HG02852 (cell line): ENCODE results near the gene CADPS.

Source experiments
- ATAC-seq: cut with Tn5 transposase; IDR thresholded peaks from one replicate; pipeline ENCODE4 v1.9.1; 2021; ENCODE audit warnings: mild to moderate bottlenecking, moderate library complexity; ENCODE audit not compliant: unreplicated experiment

The CADPS gene

DNA sequence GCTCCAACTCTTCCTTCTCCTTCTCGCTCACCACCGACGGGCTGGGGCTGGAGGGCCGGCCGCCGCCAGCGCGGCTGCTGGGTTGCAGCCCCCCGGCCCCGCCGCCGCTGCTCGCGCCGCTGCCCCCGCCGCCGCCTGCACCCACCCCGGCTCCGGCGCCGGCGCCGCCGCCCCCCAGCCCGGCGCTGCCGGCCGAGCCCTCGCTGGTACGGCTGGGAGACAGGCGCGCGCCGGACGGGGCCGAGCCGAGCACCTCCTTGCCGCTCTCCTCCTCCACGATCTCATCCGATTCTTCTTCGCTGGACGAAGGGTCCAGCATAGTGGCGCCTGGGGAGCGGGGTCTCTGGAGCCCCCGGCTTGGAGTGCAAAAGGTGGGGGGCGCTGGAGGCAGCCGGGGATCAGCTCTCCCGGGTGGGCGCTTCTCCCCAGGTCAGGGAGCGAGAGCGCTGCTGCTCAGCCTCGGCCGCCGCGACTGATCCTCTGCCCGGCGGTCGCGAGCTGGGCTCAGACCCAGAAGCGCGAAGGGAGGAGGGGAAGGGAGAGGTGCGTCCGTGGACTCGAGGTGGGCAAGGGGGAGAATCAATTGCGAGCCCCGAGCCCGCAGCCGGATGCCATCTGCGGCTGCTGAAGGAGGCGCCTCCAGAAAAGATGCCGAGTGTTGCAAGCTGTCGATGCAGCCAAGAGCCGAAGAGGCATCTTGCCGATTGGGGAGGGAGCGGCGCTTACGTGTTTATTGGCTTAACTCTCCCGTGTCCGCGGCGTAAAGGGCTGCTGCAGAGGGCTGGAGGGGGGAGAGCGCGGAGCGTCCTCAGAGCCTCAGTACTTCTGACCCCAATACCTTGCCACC is at the start of gene CADPS:
Gene CADPS (minus strand): TSS at position 706 of the 847 bp plus-strand sequence. CDS start 387 bp downstream, at position 319.
- ATAC-seq, result no peak

GRCh38 chr3:62923066-62923465 is 47.9 kb upstream of the CADPS start:
- ATAC-seq, result no peak

- ATAC-seq, result no peak
These were observed 47.1 kb upstream of the CADPS start for GRCh38 chr3:62922326-62922725.

DNA sequence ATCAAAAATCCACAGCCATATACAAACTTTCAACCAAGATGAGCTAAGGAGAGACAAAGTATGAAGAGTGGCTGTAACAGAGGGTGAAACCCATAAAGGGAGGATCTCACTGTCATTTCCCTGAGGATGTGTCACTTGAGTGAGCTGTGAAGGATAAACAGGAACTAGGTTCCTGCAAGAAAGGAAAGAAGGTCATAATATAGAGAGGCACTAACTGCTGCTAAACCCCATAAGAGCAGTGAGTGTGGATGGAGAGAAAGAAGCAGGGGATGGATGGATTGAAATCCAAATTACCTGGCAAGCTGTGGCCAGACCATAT is 45.2 kb upstream of the CADPS start:
- no peak for ATAC-seq

DNA sequence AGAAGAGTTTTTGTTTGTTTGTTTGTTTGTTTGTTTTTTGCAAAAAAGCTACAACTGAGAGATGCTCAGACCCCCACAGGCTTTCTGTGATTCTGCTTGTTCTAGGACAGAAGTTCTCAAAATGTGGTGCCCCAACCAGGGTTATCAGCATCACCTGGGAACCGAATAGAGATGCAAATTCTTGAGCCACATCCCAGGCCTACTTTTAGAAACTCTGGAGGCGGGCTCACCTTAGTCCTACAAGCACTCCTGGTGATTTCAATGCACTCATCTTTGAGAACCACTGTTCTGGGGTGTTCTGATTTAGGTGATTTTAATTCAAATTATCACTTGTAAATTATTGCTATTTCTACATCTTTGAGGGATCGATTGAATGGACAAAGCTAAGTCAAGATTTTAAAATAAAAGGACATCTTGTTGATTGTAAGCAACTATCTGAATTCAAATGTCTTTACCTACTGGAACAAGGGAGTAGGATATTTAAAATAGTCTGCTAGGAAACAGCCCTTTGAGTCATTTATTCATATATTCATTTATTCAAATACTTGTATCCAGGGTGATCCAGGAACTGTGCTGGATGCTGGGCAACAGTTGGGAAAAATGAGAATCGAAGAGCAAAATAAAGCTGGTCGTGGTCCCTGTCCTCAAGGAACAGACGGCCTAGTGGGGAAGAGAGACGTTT is 44.7 kb upstream of the CADPS start:
- no peak for ATAC-seq

DNA sequence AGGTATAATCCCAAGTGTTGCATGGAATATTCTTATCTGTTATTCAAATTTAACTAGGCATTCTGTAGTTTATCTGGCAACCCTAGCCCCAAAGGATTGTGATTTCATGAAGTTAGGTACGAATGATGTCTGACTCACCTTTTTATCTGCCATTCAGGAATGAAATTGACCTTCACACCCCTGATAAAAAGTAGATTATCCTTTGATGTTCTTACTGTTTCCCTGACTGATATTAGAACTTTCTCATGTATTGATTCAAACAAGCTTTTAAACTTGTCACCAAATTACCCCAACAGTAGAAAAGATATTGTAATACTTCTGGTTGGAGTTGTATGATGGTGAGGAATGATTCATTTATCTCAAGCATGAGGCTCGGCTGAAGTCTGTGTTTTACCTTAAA is 43.6 kb upstream of the CADPS start:
- ATAC-seq, result no peak

DNA sequence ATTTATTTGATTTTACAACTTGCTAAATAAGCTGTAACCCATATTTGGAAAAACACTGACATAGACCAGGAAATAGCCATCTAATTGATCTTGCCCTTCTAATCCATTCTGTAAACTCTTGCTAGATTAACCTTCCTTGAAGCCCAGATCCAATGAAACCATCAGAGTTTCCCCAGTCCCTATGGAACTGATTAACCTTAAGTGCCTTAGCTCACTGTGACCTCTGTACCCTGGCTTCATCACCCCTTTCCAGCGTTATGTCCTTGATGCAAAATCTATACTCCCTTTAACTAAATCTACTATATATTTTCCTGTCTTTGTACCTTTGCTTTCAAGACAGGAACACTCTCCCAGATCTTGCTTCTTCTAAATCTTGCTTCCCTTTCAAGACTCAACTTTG is 42.9 kb upstream of the CADPS start:
- ATAC-seq, result no peak

GRCh38 chr3:62911526-62911925 is 36.3 kb upstream of the CADPS start:
- ATAC-seq, result no peak

DNA sequence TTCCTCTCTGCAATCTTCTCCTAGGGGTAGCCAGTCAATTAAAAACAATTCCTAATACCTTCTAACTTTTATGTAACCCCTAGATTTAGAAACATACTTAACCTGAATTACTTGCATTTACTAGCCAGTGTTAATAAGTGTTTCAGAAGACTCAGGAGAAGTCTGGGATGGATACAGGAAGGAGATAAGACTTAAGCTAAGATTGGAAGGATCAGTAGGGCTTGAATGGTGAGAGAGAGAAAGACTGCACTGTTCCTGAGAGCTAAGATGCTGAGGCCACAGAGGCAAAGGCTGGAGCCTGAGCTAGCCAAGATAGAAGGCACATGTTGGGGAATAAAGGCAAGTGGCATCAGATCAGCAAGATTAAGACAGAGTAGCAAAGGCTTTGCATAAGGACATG is 30.1 kb upstream of the CADPS start:
- ATAC-seq, result no peak

- no peak for ATAC-seq
These were observed 23.6 kb upstream of the CADPS start for GRCh38 chr3:62898530-62899496.

DNA sequence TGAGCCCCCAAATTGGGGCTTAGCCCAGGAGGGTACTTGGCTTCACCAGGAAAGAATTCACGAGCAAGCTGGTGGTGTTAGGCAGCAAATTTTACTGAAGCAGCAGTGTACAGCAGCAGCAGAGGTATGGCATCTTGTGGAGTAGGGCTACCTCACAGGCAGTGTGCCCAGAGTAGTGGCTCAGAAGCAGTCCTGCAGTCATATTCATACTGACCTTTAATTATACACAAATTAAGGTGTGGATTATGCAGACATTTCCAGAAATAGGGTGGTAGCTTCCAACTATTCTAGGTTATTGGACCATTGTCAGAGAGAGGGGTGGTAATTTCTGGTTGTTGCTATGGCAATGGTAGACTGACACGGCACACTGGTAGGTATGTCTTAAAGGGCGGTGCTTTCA is 20.7 kb upstream of the CADPS start:
- ATAC-seq, result no peak

- no peak for ATAC-seq
These were observed 17.7 kb upstream of the CADPS start for GRCh38 chr3:62892951-62893350.

- ATAC-seq, result no peak
These were observed 16.8 kb upstream of the CADPS start for GRCh38 chr3:62892045-62892444.

DNA sequence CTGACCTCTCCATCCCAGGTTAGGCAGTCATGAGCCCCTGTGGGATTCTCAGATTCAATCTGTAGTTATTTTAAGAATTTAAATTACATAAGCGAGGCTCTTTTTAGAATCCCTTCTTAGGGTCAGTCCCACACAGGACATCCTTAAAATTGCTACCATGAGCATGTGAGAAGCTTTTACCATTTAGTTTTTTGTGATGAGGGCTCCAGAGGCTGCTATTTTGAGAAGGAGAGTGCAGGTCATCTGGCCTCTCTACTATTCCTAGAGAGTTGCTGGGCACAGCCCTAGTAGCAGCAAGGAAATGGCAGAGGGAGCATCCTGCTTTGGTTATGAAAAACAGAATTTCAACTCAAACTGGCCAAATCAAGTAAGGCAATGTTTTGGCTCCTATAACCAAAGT is 13.6 kb upstream of the CADPS start:
- ATAC-seq, result no peak

DNA sequence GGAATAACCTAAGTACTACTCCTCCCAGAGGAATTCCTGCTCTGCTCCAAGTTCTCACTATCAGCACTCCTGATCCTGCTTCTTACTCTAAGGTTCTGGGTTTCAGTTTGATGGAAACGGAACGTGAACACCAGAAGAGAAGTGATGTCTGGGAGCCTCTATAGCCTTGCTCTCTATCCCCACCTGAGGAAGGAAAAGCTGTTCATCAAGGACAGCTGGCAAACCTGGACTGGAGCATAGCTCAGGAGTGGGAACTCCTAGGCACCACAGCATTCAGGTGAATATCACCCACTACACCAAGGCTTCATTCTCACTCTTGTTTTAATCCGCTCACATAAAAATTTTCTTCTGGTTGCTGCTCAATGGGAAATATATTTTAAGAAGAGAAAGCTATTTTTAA is 13.0 kb upstream of the CADPS start:
- ATAC-seq, result no peak

DNA sequence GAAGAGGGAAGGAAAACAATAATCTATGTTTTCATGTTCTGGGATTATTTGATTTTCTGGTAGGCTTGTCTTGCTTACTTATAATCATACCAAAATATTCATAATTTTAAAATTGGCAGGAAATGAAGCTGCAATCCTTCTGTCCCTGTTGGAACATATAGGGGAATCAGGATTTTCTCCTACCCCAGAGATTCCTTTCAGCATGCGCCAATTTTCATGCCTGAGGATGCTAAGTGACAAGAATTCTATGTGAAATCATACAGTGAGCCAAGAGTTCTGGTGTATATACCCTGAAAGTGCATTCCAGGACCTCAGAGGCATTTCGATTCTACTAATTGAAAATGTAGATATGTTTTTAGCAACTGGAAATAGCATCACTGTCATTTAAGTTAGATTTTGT is 9.9 kb upstream of the CADPS start:
- no peak for ATAC-seq

DNA sequence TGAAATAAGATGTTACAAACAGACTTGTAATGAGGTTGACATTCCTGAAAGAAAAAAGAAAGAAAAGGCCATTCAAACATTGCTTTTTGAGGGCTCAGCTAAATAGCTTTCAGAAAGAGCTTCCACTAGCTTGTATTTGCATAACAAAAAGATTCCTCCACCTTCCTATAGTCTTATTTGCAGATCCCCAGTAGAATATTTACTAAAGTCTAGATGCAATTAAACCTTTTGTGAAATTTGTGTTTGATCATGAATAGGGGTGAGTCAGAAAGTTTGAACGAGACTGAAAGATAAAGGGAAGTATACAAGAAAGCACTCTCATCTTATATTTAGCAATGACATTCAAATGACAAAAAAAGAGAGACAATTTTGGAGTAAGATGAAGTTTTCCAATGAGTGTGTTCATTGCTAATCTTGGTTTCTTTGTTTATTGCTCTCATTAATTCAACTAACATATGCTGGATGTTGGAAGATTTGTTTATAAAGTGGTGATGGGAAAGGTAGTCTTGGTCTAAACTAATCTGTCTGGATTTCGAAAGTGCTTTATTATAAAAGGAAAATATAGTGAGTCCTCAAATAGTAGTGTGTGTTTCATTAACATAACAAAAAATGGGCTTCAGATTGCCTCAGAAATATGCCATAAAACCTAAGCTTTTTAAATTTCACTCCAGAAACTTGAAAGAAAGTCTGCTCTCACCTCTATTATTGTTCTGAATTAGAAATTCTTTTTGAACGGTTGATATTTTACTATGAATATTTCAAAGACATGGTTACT is 9.1 kb upstream of the CADPS start:
- ATAC-seq, result no peak

DNA sequence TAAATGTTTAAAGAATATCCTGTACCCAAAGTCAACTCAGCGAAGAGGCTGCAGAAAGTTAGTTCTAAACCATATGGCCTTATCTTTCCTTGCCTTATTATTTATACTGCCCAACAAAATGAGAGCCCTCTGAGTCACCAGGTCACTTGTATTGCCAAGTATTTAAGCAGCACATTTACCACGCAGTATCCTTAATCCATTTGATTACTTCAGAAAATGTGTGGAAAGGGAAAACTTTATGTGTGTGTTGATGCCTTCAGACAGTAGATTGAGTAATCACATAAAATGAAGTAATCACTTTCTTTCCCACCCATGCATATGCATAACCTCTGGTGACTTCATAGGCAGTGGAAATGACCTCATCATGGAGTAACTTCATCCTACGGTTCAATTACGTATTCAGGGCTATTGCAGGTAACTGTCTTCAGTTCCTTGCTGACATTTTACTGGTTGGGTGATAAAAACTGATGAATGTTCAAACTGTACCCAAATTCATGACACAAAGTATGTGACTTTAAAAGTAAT is 7.5 kb upstream of the CADPS start:
- no peak for ATAC-seq

GRCh38 chr3:62876064-62876463 is 848 bp upstream of the CADPS start:
- ATAC-seq, result no peak

- no peak for ATAC-seq
These were observed 364 bp upstream of the CADPS start for GRCh38 chr3:62875558-62876002.
